ENCODE data around the gene CCNF. TPM values are rescaled to one million over a fixed set of nuclear protein-coding genes. Genes with fewer than 3 reads are reported as not detected.

Gene CCNF
- polyA plus RNA-seq, 1 donor (not counting 4 experiments of a cell fraction or from before 2014, with no cell fraction given), result 3.5 TPM

- H3K27ac ChIP-seq (ENCODE audit: control insufficient read depth, insufficient read depth, low read length), result no peak overlapping the region
- TF ChIP-seq CTCF (optimal IDR thresholded peaks at IDR 0.05 in 1 of 3, IDR thresholded peaks at IDR 0.05 in 1 of 3, conservative IDR thresholded peaks at IDR 0.05 in 1 of 3; ENCODE audit: extremely low read depth in 1 of 3, insufficient read depth in 2 of 3, low read length in 3 of 3) (peak; percentile 10 to 39 (median 24)), EZH2 (IDR thresholded peaks at IDR 0.05; ENCODE audit: low read length) (no peak)
- H3K79me2 ChIP-seq (ENCODE audit: control insufficient read depth, insufficient read depth, low read length), result no peaks in the 10 kb centered on the region
- H3K4me2 ChIP-seq (ENCODE audit: control insufficient read depth, extremely low read depth, insufficient read depth, low read depth, low read length), result no peak overlapping the region
- no peaks in the 10 kb centered on the region for H3K9me1 ChIP-seq (ENCODE audit: control insufficient read depth, extremely low read depth, insufficient read depth, low read length)
- no peaks in the 10 kb centered on the region for H3K9me3 ChIP-seq (ENCODE audit: control insufficient read depth, low read depth, low read length)
- H3K9ac ChIP-seq (ENCODE audit: control insufficient read depth, extremely low read depth, insufficient read depth, low read length), result no peak overlapping the region
- DNase-seq (ENCODE audit: low read depth, low spot score) (no peak), FAIRE-seq (no peak)
- H3K36me3 ChIP-seq (ENCODE audit: control insufficient read depth in 2 of 2, extremely low read depth in 1 of 2, insufficient read depth in 2 of 2, low read length in 2 of 2), result no peaks in the 10 kb centered on the region
- H3K4me3 ChIP-seq (ENCODE audit: control insufficient read depth in 2 of 3, extremely low read depth in 1 of 3, insufficient read depth in 2 of 3, low read depth in 1 of 3, low read length in 3 of 3), result no peak overlapping the region
- H2AFZ ChIP-seq (ENCODE audit: control insufficient read depth, low read length), result no peak overlapping the region
- dilution Hi-C loops (cut with MboI; ENCODE audit: extremely low pct_ligation_motif_present, low sequenced_read_pairs), result no loop called here
- H3K27me3 ChIP-seq (ENCODE audit: control insufficient read depth, extremely low read depth, insufficient read depth, low read length), result peaks cover 16% of the 10 kb centered on the region
- H4K20me1 ChIP-seq (ENCODE audit: control insufficient read depth, extremely low read depth, insufficient read depth, low read length), result no peaks in the 10 kb centered on the region
- H3K4me1 ChIP-seq (ENCODE audit: control insufficient read depth, extremely low read depth, insufficient read depth, low read length), result peaks cover 5% of the 10 kb centered on the region
These were observed 36.6 kb downstream of the CCNF start for GRCh38 chr16:2465653-2466415.

GRCh38 chr16:2466667-2467527 lies 37.6 kb downstream of the CCNF start:
- Histone ChIP-seq H3K9me1 (ENCODE audit: control insufficient read depth, extremely low read depth, insufficient read depth, low read length) (no peaks in the 10 kb centered on the region), H3K36me3 (ENCODE audit: control insufficient read depth in 2 of 2, extremely low read depth in 1 of 2, insufficient read depth in 2 of 2, low read length in 2 of 2) (no peaks in the 10 kb centered on the region), H3K9me3 (ENCODE audit: control insufficient read depth, low read depth, low read length) (no peaks in the 10 kb centered on the region), H3K27ac (ENCODE audit: control insufficient read depth, insufficient read depth, low read length) (no peak overlapping the region), H3K9ac (ENCODE audit: control insufficient read depth, extremely low read depth, insufficient read depth, low read length) (no peak overlapping the region), H2AFZ (ENCODE audit: control insufficient read depth, low read length) (no peak overlapping the region), H3K4me1 (ENCODE audit: control insufficient read depth, extremely low read depth, insufficient read depth, low read length) (peaks cover 11% of the 10 kb centered on the region), H3K79me2 (ENCODE audit: control insufficient read depth, insufficient read depth, low read length) (no peaks in the 10 kb centered on the region), H4K20me1 (ENCODE audit: control insufficient read depth, extremely low read depth, insufficient read depth, low read length) (no peaks in the 10 kb centered on the region), H3K27me3 (ENCODE audit: control insufficient read depth, extremely low read depth, insufficient read depth, low read length) (peaks cover 22% of the 10 kb centered on the region), H3K4me2 (ENCODE audit: control insufficient read depth, extremely low read depth, insufficient read depth, low read depth, low read length) (no peak overlapping the region), H3K4me3 (ENCODE audit: control insufficient read depth in 2 of 3, extremely low read depth in 1 of 3, insufficient read depth in 2 of 3, low read depth in 1 of 3, low read length in 3 of 3) (no peak overlapping the region)
- FAIRE-seq (no peak), DNase-seq (ENCODE audit: low read depth, low spot score) (no peak)
- dilution Hi-C loops (cut with MboI; ENCODE audit: extremely low pct_ligation_motif_present, low sequenced_read_pairs), result no loop called here
- TF ChIP-seq EZH2 (IDR thresholded peaks at IDR 0.05; ENCODE audit: low read length) (no peak), CTCF (optimal IDR thresholded peaks at IDR 0.05 in 1 of 3, IDR thresholded peaks at IDR 0.05 in 1 of 3, conservative IDR thresholded peaks at IDR 0.05 in 1 of 3; ENCODE audit: extremely low read depth in 1 of 3, insufficient read depth in 2 of 3, low read length in 3 of 3) (no peak)

Measured in keratinocyte (primary cell).